Measurements from ENCODE around the gene FNDC10.
"Not testable (repeated sequence)": the region's sequence is repeated elsewhere in the genome, so short reads cannot be mapped to it uniquely, and the experiment has no call there.

Gene FNDC10

DNA sequence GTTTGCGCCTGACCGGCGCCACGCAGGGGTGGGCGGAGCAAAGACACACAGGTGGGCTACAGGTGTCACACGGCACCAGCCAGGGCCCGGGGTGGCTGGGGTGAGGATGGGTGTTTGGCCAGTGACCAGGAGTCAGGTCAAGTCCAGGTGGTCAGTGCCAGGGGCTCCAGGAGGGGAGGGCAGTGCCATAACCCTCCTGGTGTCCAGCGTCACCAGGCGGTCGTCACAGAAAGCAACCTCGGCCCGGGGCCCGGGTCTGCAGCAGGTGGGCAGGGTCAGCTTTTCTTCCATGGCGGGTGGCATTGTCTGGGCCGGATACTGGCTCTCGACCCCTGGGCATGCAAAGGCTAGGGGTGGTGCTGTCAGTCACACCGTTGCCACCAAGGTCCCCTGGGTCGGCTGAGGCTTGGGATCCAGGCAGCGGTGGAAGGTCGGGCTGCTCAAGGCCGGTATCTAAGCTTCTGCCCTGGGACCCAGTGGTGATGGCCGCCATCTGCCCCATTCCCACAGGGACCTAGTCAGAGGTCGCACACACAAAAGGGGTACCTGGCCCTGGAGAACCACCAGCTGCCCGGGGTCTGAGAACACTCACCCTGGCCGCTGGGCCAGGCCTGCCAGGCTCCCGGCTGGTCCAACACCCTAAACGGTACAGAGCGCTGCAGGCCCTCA, 1.8 kb downstream of the FNDC10 start:
- DNase-seq, result no peak

GRCh38 chr1:1597275-1597930, 2.5 kb downstream of the FNDC10 start:
- DNase-seq, result no peak

- no peak for DNase-seq
These were observed 3.3 kb downstream of the FNDC10 start for GRCh38 chr1:1596493-1597274.

DNA sequence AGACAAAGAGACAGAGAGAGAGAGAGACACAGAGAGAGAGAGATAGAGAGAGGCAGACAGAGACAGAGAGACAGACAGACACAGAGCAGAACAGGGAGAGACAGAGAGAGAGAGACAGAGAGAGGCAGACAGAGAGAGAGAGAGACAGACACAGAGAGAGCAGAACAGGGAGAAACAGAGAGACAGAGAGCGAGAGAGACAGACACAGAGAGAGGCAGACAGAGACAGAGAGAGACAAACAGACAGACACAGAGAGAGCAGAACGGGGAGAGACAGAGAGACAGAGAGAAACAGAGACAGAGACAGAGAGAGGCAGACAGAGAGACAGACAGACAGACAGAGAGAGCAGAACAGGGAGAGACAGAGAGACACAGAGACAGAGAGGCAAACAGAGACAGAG, 4.6 kb downstream of the FNDC10 start:
- not testable (repeated sequence) for DNase-seq

- no peak for DNase-seq
These were observed 5.2 kb downstream of the FNDC10 start for GRCh38 chr1:1594602-1595260.

GRCh38 chr1:1593834-1594601, 5.9 kb downstream of the FNDC10 start:
- DNase-seq, result no peak

- DNase-seq, result no peak
These were observed 8.5 kb downstream of the FNDC10 start for GRCh38 chr1:1591452-1591851.

GRCh38 chr1:1583347-1584010, 16.5 kb downstream of the FNDC10 start:
- DNase-seq, result no peak

DNA sequence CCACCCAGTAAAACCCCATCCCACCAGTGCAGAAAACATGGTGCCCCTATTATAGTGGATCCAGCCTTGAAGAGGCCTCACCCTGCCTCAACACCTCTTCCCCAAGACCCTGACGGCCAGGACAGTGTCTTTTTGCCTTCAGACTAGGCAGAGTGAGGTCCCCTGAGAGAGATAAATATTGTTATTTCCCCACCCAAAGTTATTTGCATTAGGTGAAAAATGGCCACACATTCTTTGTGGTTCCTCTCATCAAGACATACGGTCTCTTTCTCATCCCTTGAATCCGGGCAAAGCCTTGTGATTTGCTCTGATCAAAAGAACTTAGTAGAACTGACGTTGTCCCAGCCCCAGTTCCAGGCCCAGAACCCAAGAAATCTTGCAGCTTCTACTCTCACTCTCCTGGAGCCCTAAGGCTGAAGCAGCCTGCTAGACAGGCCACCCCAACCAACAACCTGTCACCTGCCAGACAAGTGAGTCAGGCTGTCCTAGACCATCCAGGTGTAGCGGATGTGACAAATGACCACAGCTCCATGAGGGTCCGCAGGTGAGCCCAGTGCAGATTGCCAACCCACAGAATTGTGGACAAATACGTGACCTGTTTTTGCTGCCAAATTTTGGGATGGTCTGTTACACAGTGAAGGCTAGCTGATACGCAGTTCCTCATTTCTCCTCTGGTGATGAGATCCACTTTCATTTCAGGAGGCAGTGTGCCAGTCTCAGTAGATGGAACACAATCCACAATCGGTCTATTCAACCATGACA, 17.2 kb downstream of the FNDC10 start:
- no peak for DNase-seq

DNA sequence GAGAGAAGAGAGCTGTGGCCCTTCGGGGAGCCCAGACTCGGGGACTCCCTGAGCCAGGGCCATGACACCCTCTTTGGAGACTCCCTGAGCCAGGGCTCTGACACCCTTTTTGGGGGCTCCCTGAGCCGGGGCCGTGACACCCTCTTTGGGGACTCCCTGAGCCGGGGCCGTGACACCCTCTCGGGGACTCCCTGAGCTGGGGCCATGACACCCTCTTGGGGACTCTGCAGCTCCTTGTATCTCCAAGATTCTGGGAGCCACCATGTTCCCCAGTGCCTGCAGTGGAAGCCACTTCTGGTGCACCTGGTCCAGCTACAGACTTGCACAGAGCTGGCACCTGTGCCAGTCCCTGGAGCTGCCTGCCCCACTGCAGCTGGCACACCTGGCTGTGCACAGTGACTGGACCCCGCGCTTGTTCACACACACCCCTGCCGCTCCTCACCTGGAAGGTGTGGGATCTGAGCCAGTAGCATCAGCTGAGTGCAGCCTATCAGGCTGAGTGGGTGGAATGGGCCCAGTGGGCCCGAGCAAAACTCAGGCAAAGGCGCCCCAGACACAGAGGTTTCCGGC, 21.5 kb downstream of the FNDC10 start:
- DNase-seq, result no peak

DNA sequence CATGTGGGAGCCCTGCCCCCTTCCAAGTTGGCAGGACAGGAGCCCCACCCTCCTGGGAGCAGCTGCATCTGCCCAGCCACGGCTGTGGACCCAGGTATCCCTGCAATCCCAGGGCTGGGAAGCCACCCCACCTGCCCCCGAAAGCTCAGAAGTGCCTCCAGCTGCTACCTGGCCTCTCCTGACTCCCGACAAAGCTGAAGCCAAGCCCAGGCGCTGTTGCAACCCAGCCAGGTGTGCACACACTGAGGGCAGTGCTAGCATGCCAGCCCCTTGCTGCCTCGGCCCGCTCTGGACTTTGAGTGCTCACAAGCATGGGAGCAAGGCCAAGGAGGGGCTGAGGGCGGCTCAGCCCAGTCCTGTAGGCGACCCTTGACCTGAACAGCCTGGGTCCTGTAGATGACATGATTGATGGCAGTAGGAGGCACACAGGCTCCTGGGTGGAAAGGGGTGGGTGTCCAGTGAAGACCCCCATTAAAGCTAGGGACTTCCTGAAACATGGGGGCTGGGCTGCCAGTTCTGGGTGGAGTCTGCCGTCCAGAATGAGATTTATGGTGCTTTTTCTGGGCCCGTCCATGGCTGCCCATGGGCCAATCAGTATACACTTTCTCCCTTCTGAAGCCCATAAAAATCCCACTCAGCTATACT, 22.4 kb downstream of the FNDC10 start:
- DNase-seq, result no peak

GRCh38 chr1:1574721-1575537, 25.0 kb downstream of the FNDC10 start, which contains the start of gene SSU72:
Gene SSU72 (minus strand): TSS chr1:1574863. CDS start chr1:1574557, 306 bp downstream.
- peak; percentile 90 for DNase-seq

GRCh38 chr1:1573843-1574720, 25.9 kb downstream of the FNDC10 start:
- DNase-seq, result peak; percentile 68

DNA sequence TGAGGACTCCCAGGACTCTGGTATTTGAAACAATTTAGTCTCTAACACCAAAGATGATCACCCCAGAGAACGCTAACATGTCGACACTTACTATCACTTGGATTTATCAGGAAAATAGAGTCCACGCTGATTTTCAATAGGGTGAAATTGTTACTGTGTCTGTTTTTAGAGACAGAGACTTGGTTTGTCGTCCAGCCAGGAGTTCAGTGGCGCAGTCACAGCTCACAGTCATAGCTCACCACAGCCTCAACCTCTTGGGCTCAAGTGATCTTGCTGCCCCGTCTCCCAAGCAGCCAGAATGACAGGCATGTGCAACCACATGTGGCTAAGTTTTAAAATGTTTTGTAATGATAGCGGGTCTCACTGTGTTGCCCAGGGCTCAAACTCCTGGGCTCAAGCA, 30.6 kb downstream of the FNDC10 start:
- DNase-seq, result no peak

DNA sequence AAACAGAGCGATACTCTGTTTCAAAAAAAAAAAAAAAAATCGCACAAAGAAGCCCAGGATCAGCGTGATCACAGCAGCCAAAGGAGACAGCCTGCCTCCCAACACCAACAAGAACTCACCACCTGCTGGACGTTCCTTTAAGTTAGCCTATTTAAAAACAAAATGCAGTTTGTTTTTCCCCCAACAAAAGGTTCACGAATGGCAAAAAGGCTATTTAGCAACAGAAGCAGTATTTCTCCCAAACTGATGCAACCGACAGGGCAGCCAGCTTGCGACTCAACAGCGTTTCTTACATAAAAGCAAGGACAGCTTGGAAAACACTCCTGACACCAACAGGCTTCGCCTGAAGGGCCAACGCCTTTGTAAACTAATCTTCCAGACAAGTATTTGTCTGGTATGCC, 32.0 kb downstream of the FNDC10 start:
- no peak for DNase-seq

DNA sequence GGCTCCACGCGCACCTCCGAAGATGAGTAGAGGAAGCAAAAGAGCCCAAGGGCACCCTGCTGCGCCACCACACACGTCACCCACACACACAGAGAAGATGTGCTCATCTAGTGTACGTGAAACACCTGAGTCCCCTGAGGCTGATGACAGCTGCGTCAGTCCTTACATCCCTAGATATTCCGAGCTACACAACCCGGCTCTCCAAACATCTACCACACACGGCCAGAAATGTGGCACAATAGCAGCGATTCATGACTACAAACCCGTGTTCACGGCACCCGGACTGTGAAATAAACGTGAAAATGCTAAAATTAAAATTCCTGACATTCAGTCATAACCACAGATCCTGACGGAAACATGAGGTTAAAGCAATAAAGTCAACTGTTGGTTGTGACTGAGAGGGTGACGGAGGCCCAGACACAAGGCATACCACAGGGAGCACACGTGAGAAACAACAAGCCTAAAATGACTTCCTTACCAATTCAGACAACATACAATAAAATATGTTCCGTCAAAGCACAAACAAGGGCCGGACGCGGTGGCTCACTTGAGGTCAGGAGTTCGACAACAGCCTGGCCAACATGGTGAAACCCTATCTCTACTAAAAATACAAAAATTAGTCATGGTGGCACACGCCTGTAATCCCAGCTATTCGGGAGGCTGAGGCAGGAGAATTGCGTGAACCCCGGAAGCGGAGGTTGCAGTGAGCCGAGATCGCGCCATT, 32.6 kb downstream of the FNDC10 start:
- no peak for DNase-seq

DNA sequence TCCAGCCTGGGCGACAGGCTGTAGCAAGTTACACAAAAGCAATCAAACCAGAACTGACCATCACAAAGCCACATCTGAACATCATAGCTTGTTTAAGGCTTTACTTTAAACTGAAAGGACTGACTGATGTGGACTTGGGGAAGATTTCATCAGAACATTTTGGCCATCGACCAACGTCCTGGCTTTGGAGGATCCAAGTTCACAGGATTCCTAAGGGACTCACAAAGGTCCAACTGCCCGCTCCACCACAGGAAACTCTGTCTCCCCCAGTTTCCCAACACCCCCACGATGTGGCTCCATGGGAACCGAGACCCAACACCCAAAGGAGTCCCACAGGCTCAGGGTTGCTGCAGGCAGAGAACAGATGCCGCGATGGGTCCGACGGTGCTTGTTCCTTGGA, 34.6 kb downstream of the FNDC10 start:
- DNase-seq, result no peak

- no peak for DNase-seq
These were observed 35.7 kb downstream of the FNDC10 start for GRCh38 chr1:1564268-1564667.

Measured in effector CD8-positive, alpha-beta T cell (primary cell).